GM12892 (cell line): ENCODE data around the gene LEKR1.

Experiments
- POLR2A ChIP-seq: IDR thresholded peaks from 2 replicates; pipeline ENCODE4 v1.6.1; 2011; ENCODE audit warnings: low read depth, low read length, control low read depth
- POLR2AphosphoS5 ChIP-seq: IDR thresholded peaks from 2 replicates; pipeline ENCODE4 v1.6.1; 2011; ENCODE audit warnings: low read depth, low read length, control low read depth

- TF ChIP-seq POLR2A: no peak
- no peak for TF ChIP-seq POLR2AphosphoS5
These were observed 33.6 kb upstream of the LEKR1 start for GRCh38 chr3:156792536-156792935.
